ENCODE measurements around the gene COL9A3.

The COL9A3 gene

DNA sequence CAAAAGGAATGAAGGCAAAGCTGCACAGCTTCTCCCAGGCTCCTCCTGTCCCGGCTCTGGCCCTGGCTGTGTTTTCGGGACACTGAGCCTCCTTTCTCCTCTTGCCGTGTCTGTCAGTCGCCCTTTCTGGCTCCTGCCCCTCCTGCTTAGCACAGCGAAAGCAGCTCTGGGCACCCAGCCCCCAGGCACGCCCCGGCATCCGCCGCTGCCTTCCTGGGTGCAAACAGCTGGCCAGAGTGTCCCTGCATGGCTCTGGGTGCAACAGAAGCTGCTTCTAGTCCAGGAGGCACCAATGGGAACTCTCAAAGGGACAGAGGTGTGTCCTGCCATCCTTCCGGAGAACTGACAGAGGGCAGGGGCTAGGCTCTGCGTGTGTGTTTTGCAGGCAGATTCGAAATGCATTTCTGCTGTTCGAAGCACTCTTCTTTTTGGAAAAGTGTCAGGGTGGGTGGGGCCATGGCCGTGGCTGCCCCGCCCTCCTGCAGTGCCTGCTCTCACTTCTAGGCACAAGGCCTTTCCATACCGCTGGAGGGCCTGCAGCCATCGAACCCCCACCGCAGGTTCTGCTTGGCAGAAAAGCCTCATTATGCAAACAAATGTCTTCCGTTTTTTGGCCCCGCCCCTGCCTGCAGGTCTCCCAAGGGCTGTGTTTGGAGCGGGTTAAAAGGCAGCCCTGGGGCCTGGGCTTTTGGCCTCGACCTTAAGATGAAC is 15.5 kb downstream of the COL9A3 start:
- TF ChIP-seq, protein P1, sequence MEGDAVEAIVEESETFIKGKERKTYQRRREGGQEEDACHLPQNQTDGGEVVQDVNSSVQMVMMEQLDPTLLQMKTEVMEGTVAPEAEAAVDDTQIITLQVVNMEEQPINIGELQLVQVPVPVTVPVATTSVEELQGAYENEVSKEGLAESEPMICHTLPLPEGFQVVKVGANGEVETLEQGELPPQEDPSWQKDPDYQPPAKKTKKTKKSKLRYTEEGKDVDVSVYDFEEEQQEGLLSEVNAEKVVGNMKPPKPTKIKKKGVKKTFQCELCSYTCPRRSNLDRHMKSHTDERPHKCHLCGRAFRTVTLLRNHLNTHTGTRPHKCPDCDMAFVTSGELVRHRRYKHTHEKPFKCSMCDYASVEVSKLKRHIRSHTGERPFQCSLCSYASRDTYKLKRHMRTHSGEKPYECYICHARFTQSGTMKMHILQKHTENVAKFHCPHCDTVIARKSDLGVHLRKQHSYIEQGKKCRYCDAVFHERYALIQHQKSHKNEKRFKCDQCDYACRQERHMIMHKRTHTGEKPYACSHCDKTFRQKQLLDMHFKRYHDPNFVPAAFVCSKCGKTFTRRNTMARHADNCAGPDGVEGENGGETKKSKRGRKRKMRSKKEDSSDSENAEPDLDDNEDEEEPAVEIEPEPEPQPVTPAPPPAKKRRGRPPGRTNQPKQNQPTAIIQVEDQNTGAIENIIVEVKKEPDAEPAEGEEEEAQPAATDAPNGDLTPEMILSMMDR (IDR thresholded peaks at IDR 0.05; ENCODE audit: extremely low read depth, insufficient read depth, missing control alignments) = no peak
- in situ Hi-C loops (cut with MboI; ENCODE audit: low pct_unique_long_range_greater_than_20kb, low sequenced_read_pairs, unreplicated experiment) = no loop called here
- no peak for DNase-seq (ENCODE audit: low spot score)

- in situ Hi-C loops (cut with MboI; ENCODE audit: low pct_unique_long_range_greater_than_20kb, low sequenced_read_pairs, unreplicated experiment) = no loop called here
- no peak for DNase-seq (ENCODE audit: low spot score)
- TF ChIP-seq, protein P1 (IDR thresholded peaks at IDR 0.05; ENCODE audit: extremely low read depth, insufficient read depth, missing control alignments) = no peak
These were observed 16.1 kb downstream of the COL9A3 start for GRCh38 chr20:62832951-62833391.

DNA sequence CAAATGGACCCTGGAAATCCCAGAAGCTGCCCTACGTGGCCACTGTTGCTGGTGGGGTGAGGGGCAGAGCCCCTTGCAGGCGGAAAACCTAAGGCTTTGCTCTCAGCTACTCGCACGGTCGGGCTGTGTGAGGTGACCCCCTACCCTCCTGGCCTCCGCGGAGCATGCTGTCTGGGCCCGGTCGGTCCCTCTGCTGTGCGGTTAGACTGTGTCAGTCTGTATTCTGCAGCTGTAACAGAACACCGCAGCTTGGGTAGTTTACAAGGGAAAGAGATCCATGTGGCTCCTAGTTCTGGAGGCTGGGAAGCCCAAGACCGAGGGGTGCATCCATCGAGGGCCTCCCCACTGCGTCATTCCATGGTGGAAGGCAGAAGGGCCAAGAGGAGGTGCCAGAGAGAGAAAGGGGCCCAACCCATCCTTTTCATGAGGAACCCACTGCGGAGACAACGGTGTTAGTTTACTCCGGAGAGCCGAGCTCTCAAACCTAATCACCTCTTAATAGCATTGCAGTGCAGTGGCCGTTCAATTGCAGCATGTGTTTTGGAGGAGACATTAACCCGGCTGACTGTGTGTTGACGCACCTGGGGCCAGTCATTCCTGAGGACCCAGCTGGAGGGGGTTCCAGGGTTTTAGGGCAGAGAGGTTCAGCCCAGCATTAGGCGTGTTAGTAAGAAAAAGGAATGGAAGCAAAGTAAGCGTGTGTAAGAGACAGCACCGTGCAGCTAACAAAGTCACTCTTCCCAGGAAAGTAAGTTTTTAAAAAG is 18.3 kb downstream of the COL9A3 start:
- TF ChIP-seq, protein P1 (IDR thresholded peaks at IDR 0.05; ENCODE audit: extremely low read depth, insufficient read depth, missing control alignments) = no peak
- in situ Hi-C loops (cut with MboI; ENCODE audit: low pct_unique_long_range_greater_than_20kb, low sequenced_read_pairs, unreplicated experiment) = no loop called here
- no peak for DNase-seq (ENCODE audit: low spot score)

GRCh38 chr20:62835931-62836861 is 19.3 kb downstream of the COL9A3 start:
- TF ChIP-seq, protein P1 (IDR thresholded peaks at IDR 0.05; ENCODE audit: extremely low read depth, insufficient read depth, missing control alignments) = no peak
- in situ Hi-C loops (cut with MboI; ENCODE audit: low pct_unique_long_range_greater_than_20kb, low sequenced_read_pairs, unreplicated experiment) = no loop called here
- DNase-seq (ENCODE audit: low spot score) = no peak

GRCh38 chr20:62836967-62837490 is 20.2 kb downstream of the COL9A3 start:
- no peak for DNase-seq (ENCODE audit: low spot score)
- in situ Hi-C loops (cut with MboI; ENCODE audit: low pct_unique_long_range_greater_than_20kb, low sequenced_read_pairs, unreplicated experiment) = no loop called here
- TF ChIP-seq, protein P1 (IDR thresholded peaks at IDR 0.05; ENCODE audit: extremely low read depth, insufficient read depth, missing control alignments) = no peak

DNA sequence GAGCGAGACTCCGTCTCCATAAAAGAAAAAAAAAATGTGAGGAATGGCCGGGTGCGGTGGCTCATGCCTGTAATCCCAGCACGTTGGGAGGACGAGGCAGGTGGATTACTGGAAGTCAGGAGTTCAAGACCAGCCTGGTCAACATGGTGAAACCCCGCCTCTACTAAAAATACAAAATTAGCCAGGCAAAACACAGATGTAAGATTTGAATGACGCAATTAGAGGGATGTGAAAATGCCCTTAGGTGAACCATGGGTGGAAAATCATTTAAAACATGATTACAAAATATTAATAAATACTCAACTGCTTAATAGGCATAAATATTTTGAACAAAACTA is 20.9 kb downstream of the COL9A3 start:
- TF ChIP-seq, protein P1 (IDR thresholded peaks at IDR 0.05; ENCODE audit: extremely low read depth, insufficient read depth, missing control alignments) = no peak
- in situ Hi-C loops (cut with MboI; ENCODE audit: low pct_unique_long_range_greater_than_20kb, low sequenced_read_pairs, unreplicated experiment) = no loop called here
- DNase-seq (ENCODE audit: low spot score) = no peak
